SH-SY5Y (cell line): ENCODE data around the gene SYNDIG1.

Source experiments
- GATA2 ChIP-seq: IDR thresholded peaks from 2 replicates; pipeline ENCODE4 v1.6.1; 2011; ENCODE audit warnings: mild to moderate bottlenecking, low read depth, low read length
- GATA3 ChIP-seq: IDR thresholded peaks from 2 replicates; pipeline ENCODE4 v1.6.1; 2011; ENCODE audit warnings: low read depth, mild to moderate bottlenecking, low read length, moderate library complexity

DNA sequence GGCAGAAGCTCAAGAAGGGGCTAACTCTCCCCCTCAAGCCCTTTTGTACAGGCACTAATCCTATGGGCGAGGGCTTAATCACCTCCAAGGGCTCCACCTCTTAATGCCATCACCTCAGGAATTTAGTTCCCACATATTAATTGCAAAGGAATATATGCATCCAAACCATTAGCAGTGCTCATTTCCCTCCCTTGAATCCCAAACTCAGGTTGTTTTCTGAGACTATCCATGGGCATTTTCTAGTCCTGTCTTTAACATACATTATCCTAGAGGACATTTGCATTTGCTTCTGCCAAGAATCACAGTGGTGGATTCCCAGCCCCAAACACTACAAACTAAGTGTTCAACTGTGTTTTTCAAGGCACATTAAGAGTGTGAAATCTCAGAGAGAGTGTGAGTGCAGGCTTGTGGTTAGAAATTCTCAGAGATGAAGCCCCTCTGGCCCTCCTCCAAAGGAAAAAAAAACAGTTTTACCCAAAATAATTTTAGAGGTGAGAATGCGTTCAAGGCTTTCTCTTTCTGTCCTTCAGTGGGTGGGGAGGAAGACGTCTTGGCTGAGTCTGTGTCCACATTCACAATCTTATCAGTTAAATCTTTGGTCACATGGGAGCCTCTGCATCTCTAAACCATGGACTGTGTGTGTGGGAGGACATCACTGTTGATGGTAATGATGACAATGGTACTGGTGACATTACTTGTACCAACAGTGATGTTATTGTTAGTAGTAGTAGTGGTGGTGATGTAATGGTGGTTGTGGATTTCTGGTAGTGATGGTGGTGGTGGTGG is 59.3 kb downstream of the SYNDIG1 start:
- no peak for TF ChIP-seq GATA2
- TF ChIP-seq GATA3, result no peak
